ENCODE results near the gene WDR19. TPM values are rescaled to one million over a fixed set of nuclear protein-coding genes. Genes with fewer than 3 reads are reported as not detected.
"Not testable (repeated sequence)": the region's sequence is repeated elsewhere in the genome, so short reads cannot be mapped to it uniquely, and the experiment has no call there.

The WDR19 gene
- total RNA-seq, 1 donor from 2014 or later = 9.4 TPM

GRCh38 chr4:39286263-39286662 lies 103.9 kb downstream of the WDR19 start:
- no peak for DNase-seq (ENCODE audit: low spot score)
- intact Hi-C loops (cut with DNase I) = no loop called here

- intact Hi-C loops (cut with DNase I) = no loop called here
- no peak for DNase-seq (ENCODE audit: low spot score)
Observed at GRCh38 chr4:39287223-39287622, 104.9 kb downstream of the WDR19 start.

- no peak for DNase-seq (ENCODE audit: low spot score)
- intact Hi-C loops (cut with DNase I) = no loop called here
Observed at GRCh38 chr4:39291686-39292085, 109.4 kb downstream of the WDR19 start.

GRCh38 chr4:39292433-39292832 lies 110.1 kb downstream of the WDR19 start:
- intact Hi-C loops (cut with DNase I) = not testable (repeated sequence)

GRCh38 chr4:39295784-39296183 lies 113.5 kb downstream of the WDR19 start:
- intact Hi-C loops (cut with DNase I) = no loop called here

More at GRCh38 chr4:39292433-39292832, 110.1 kb downstream of the WDR19 start:
- DNase-seq (ENCODE audit: low spot score) = not testable (repeated sequence)

GRCh38 chr4:39302901-39303300 lies 120.6 kb downstream of the WDR19 start:
- DNase-seq (ENCODE audit: low spot score) = no peak
- intact Hi-C loops (cut with DNase I) = no loop called here

More at GRCh38 chr4:39295784-39296183, 113.5 kb downstream of the WDR19 start:
- no peak for DNase-seq (ENCODE audit: low spot score)

- intact Hi-C loops (cut with DNase I) = no loop called here
- no peak for DNase-seq (ENCODE audit: low spot score)
Observed at GRCh38 chr4:39303871-39304270, 121.5 kb downstream of the WDR19 start.

- DNase-seq (ENCODE audit: low spot score) = no peak
- intact Hi-C loops (cut with DNase I) = no loop called here
Observed at GRCh38 chr4:39304651-39305050, 122.3 kb downstream of the WDR19 start.

GRCh38 chr4:39305912-39306677 lies 123.8 kb downstream of the WDR19 start:
- DNase-seq (ENCODE audit: low spot score) = no peak
- intact Hi-C loops (cut with DNase I) = no loop called here

GRCh38 chr4:39308611-39309010 lies 126.3 kb downstream of the WDR19 start:
- DNase-seq (ENCODE audit: low spot score) = no peak
- intact Hi-C loops (cut with DNase I) = no loop called here

GRCh38 chr4:39312816-39313215 lies 130.5 kb downstream of the WDR19 start:
- no peak for DNase-seq (ENCODE audit: low spot score)
- intact Hi-C loops (cut with DNase I) = no loop called here

GRCh38 chr4:39319676-39320075 lies 137.3 kb downstream of the WDR19 start:
- DNase-seq (ENCODE audit: low spot score) = no peak
- intact Hi-C loops (cut with DNase I) = no loop called here

GRCh38 chr4:39320381-39321115 lies 138.2 kb downstream of the WDR19 start:
- intact Hi-C loops (cut with DNase I) = no loop called here
- DNase-seq (ENCODE audit: low spot score) = no peak

- no peak for DNase-seq (ENCODE audit: low spot score)
- intact Hi-C loops (cut with DNase I) = no loop called here
Observed at GRCh38 chr4:39323821-39324220, 141.5 kb downstream of the WDR19 start.

- no peak for DNase-seq (ENCODE audit: low spot score)
- intact Hi-C loops (cut with DNase I) = no loop called here
Observed at GRCh38 chr4:39324446-39324845, 142.1 kb downstream of the WDR19 start.

- intact Hi-C loops (cut with DNase I) = no loop called here
- DNase-seq (ENCODE audit: low spot score) = no peak
Observed at GRCh38 chr4:39324897-39325613, 142.7 kb downstream of the WDR19 start.

GRCh38 chr4:39326468-39326977 lies 144.2 kb downstream of the WDR19 start:
- no peak for DNase-seq (ENCODE audit: low spot score)
- intact Hi-C loops (cut with DNase I) = no loop called here

- intact Hi-C loops (cut with DNase I) = no loop called here
- no peak for DNase-seq (ENCODE audit: low spot score)
Observed at GRCh38 chr4:39330353-39330752, 148.0 kb downstream of the WDR19 start.

GRCh38 chr4:39331191-39331590 lies 148.9 kb downstream of the WDR19 start:
- intact Hi-C loops (cut with DNase I) = no loop called here
- DNase-seq (ENCODE audit: low spot score) = no peak

Measured in cardiac septum (tissue), 1 donor.